HepG2 (cell line): ENCODE data around the gene ITPRIP. TPM values are rescaled to one million over a fixed set of nuclear protein-coding genes. Genes with fewer than 3 reads are reported as not detected.

ENCODE experiments used
- ATAC-seq: fragments of 200-7000 bp; cut with Tn5 transposase; 3 replicates; pipeline ENCODE4 v1.9.1; 2020; ENCODE audit warnings: mild to moderate bottlenecking, moderate library complexity
- BruUV-seq: library from RNA; stranded (reverse); fragments of 400-500 nt; replicated peaks from 2 replicates; lab custom pipeline; 2021; lab: Mats Ljungman, UMichigan
- CTCF ChIA-PET: fragments of 300-600 bp; formaldehyde crosslinking; extraction: SDS; loops from one replicate; lab custom pipeline; 2021; ENCODE audit warnings: low total read pairs, inconsistent platforms, low intra/inter-chr PET ratio; lab: Yijun Ruan, JAX
- POLR2A ChIA-PET: fragments of 350-600 bp; sonication (Branson Sonifier 250); formaldehyde crosslinking; loops from one replicate; lab custom pipeline; 2020; ENCODE audit warnings: antibody characterized with exemption, inconsistent platforms; lab: Yijun Ruan, JAX
- DNase-seq: peaks from one replicate; pipeline ENCODE4 v3.0.0-alpha.2; 2015; ENCODE audit warnings: low spot score
- FAIRE-seq: peaks from 3 replicates; lab custom pipeline; 2011; peaks lifted over from hg19 to GRCh38; lab: Jason Lieb, UNC
- H2AFZ ChIP-seq: one replicate; pipeline ENCODE4 v1.6.1; 2011; ENCODE audit warnings: low read length, inconsistent platforms
- H3K27ac ChIP-seq: fragments of 300-600 bp; 3 replicates; pipeline ENCODE4 v1.8.0; 2011; ENCODE audit warnings: mixed run types, mild to moderate bottlenecking, mixed read lengths, low read length, inconsistent platforms; ENCODE audit not compliant: insufficient read depth; ENCODE audit errors: extremely low read length
- H3K27me3 ChIP-seq, 2 experiments: fragments of 200-600 bp in 1 of 2; 2 replicates in 1 of 2; 3 replicates in 1 of 2; pipeline versions ENCODE4 v1.6.0 to v1.8.0; 2011; ENCODE audit warnings: low read length in 2 of 2, mild to moderate bottlenecking in 2 of 2, moderate library complexity in 2 of 2, inconsistent platforms in 1 of 2; ENCODE audit not compliant: insufficient read depth in 2 of 2, control insufficient read depth in 1 of 2
- H3K36me3 ChIP-seq, 2 experiments: fragments of 200-600 bp in 1 of 2; replicated peaks in 1 of 2; 2 replicates in 1 of 2; 3 replicates in 1 of 2; pipeline versions ENCODE4 v1.5.1 to v1.8.0; 2011; ENCODE audit warnings: low read length in 2 of 2, inconsistent platforms in 1 of 2; ENCODE audit not compliant: insufficient read depth in 2 of 2, control insufficient read depth in 1 of 2
- H3K4me1 ChIP-seq: 2 replicates; pipeline ENCODE4 v1.5.1; 2012; ENCODE audit warnings: low read length, inconsistent platforms; ENCODE audit not compliant: insufficient read depth
- H3K4me2 ChIP-seq: 2 replicates; pipeline ENCODE4 v1.6.0; 2011; ENCODE audit warnings: low read depth, low read length, inconsistent platforms
- H3K4me3 ChIP-seq, 3 experiments: fragments of 200-600 bp in 1 of 3; sonication (generic), shearing (Covaris generic) in 1 of 3; replicated peaks in 1 of 3; 2 replicates each; pipeline ENCODE4 v1.5.1; 2011 to 2016; ENCODE audit warnings: low read length in 3 of 3, inconsistent platforms in 2 of 3, low read depth in 2 of 3, mild to moderate bottlenecking in 2 of 3, control low read depth in 1 of 3, mixed read lengths in 1 of 3; ENCODE audit not compliant: insufficient read depth in 1 of 3
- H3K79me2 ChIP-seq: one replicate; pipeline ENCODE4 v1.6.1; 2011; ENCODE audit warnings: low read length, inconsistent platforms; ENCODE audit not compliant: insufficient read depth
- H3K9ac ChIP-seq: 2 replicates; pipeline ENCODE4 v1.6.0; 2011; ENCODE audit warnings: mild to moderate bottlenecking, low read depth, low read length, inconsistent platforms; ENCODE audit not compliant: insufficient read depth
- H3K9me3 ChIP-seq: 2 replicates; pipeline ENCODE4 v1.5.1; 2012; ENCODE audit warnings: mild to moderate bottlenecking, low read length
- H4K20me1 ChIP-seq: 2 replicates; pipeline ENCODE4 v1.6.0; 2011; ENCODE audit warnings: inconsistent platforms, mild to moderate bottlenecking, low read length, moderate library complexity; ENCODE audit not compliant: insufficient read depth
- ATAD3A ChIP-seq: sonication (generic); formaldehyde crosslinking; IDR thresholded peaks from 2 replicates; pipeline ENCODE4 v1.4.0; 2020; ENCODE audit warnings: missing genetic modification reagents
- HNF4A ChIP-seq: sonication (generic); formaldehyde crosslinking; IDR thresholded peaks from 2 replicates; pipeline ENCODE4 v1.4.0; 2020; ENCODE audit warnings: missing genetic modification reagents
- KLF12 ChIP-seq: sonication (generic); formaldehyde crosslinking; IDR thresholded peaks from 2 replicates; pipeline ENCODE4 v1.4.0; 2020; ENCODE audit warnings: missing genetic modification reagents, borderline replicate concordance
- LCORL ChIP-seq, 2 experiments: fragments of 450-650 bp in 1 of 2; sonication (generic) in 1 of 2; formaldehyde crosslinking in 1 of 2; IDR thresholded peaks; 2 replicates each; pipeline versions ENCODE4 v1.5.0 to v1.6.1; 2017 to 2020; ENCODE audit warnings: antibody characterized with exemption in 1 of 2, missing genetic modification reagents in 1 of 2
- TBX3 ChIP-seq: fragments of 450-650 bp; IDR thresholded peaks from 2 replicates; pipeline ENCODE4 v1.6.1; 2017; ENCODE audit warnings: antibody characterized with exemption, mild to moderate bottlenecking, inconsistent platforms, borderline replicate concordance
- WGBS: methylation state at CpG from one replicate; pipeline ENCODE4 v1.1.6; 2017; ENCODE audit warnings: low lambda C conversion rate; 5-methylcytosine and 5-hydroxymethylcytosine counted together
- in situ Hi-C: cut with HindIII; loops from 2 replicates; pipeline ENCODE4 v1.10.0; 2017; ENCODE audit warnings: low pct_unique_long_range_greater_than_20kb; ENCODE audit not compliant: extremely low pct_ligation_motif_present
- intact Hi-C: fragments of 100-400 bp; cut with micrococcal nuclease; formaldehyde crosslinking; loops from one replicate; pipeline ENCODE4 v1.10.0; 2022; ENCODE audit not compliant: unreplicated experiment
- polyA plus RNA-seq, 8 experiments: library from polyadenylated mRNA; depleted of rRNA in 3 of 8; stranded (reverse) in 7 of 8; unstranded in 1 of 8; fragments of >200 nt; fragmentation: Illumina TruSeq in 4 of 8; extraction: Trizol in 4 of 8; gene quantifications; 2 replicates each; pipeline versions ENCODE4 v1.2.1 to v1.2.3, GENCODE V29; 2011 to 2016; ENCODE audit warnings: low read depth in 4 of 8, missing spikeins in 1 of 8, mixed read lengths in 1 of 8; ENCODE audit not compliant: insufficient read depth in 1 of 8
- total RNA-seq, 5 experiments: library from RNA; depleted of rRNA; stranded (reverse); fragments of >200 nt; fragmentation: Illumina TruSeq; extraction: Trizol; gene quantifications; 2 replicates each; pipeline ENCODE4 v1.2.3, GENCODE V29; 2016; ENCODE audit warnings: low read depth in 1 of 5
- TF ChIP-seq, protein P1 (sequence below): sonication (generic); formaldehyde crosslinking; IDR thresholded peaks from 2 replicates; pipeline ENCODE4 v1.4.0; 2020; ENCODE audit warnings: missing genetic modification reagents
- TF ChIP-seq, protein P2 (sequence below): fragments of 450-650 bp; IDR thresholded peaks from 2 replicates; pipeline ENCODE4 v1.6.1; 2017; ENCODE audit warnings: mild to moderate bottlenecking

The ITPRIP gene
- total and polyA plus RNA-seq, 2 of the 13 experiments (the other 11 are each of a cell fraction or from before 2014, with no cell fraction given), result 1.00 to 2.8 TPM

DNA sequence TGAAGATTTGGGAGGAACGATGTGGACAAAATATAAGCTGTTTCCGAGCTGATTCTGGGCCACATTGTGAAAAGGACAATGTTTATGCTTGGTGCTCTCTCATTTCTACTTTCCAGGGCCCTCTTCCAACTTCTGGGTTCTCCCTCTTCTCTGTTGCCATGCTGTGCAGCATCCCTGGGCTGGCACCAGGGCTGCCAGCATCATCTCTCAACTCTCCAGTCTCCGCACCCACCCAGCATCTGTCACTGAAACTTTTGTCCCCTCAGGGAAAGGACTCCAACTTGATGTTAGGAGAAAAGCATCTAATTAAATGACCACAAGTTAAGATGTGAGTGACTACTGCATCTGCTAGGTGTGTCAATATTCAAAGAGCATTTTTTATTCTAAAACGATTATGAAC lies 42.1 kb upstream of the ITPRIP start:
- H3K27me3 ChIP-seq, result peaks cover 0 to 6% of the 10 kb centered on the region in 2 experiments; a peak in 1 of 5 replicates
- no peak overlapping the region for H3K4me3 ChIP-seq
- H3K4me2 ChIP-seq, result no peak overlapping the region
- in situ Hi-C loops, result no loop called here
- DNase-seq, result no peak
- H3K9ac ChIP-seq, result no peak overlapping the region
- no peaks in the 10 kb centered on the region for H3K9me3 ChIP-seq
- no peaks in the 10 kb centered on the region for H4K20me1 ChIP-seq
- intact Hi-C loops, result no loop called here
- H3K79me2 ChIP-seq, result no peaks in the 10 kb centered on the region
- WGBS, result 22% methylated on average over 4 of the region's 4 CpGs
- TF ChIP-seq TBX3, result no peak
- TF ChIP-seq ATAD3A (CRISPR knock-in tag), result no peak
- TF ChIP-seq, protein P1, sequence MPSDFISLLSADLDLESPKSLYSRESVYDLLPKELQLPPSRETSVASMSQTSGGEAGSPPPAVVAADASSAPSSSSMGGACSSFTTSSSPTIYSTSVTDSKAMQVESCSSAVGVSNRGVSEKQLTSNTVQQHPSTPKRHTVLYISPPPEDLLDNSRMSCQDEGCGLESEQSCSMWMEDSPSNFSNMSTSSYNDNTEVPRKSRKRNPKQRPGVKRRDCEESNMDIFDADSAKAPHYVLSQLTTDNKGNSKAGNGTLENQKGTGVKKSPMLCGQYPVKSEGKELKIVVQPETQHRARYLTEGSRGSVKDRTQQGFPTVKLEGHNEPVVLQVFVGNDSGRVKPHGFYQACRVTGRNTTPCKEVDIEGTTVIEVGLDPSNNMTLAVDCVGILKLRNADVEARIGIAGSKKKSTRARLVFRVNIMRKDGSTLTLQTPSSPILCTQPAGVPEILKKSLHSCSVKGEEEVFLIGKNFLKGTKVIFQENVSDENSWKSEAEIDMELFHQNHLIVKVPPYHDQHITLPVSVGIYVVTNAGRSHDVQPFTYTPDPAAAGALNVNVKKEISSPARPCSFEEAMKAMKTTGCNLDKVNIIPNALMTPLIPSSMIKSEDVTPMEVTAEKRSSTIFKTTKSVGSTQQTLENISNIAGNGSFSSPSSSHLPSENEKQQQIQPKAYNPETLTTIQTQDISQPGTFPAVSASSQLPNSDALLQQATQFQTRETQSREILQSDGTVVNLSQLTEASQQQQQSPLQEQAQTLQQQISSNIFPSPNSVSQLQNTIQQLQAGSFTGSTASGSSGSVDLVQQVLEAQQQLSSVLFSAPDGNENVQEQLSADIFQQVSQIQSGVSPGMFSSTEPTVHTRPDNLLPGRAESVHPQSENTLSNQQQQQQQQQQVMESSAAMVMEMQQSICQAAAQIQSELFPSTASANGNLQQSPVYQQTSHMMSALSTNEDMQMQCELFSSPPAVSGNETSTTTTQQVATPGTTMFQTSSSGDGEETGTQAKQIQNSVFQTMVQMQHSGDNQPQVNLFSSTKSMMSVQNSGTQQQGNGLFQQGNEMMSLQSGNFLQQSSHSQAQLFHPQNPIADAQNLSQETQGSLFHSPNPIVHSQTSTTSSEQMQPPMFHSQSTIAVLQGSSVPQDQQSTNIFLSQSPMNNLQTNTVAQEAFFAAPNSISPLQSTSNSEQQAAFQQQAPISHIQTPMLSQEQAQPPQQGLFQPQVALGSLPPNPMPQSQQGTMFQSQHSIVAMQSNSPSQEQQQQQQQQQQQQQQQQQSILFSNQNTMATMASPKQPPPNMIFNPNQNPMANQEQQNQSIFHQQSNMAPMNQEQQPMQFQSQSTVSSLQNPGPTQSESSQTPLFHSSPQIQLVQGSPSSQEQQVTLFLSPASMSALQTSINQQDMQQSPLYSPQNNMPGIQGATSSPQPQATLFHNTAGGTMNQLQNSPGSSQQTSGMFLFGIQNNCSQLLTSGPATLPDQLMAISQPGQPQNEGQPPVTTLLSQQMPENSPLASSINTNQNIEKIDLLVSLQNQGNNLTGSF (CRISPR knock-in tag), result no peak
- TF ChIP-seq, protein P2, sequence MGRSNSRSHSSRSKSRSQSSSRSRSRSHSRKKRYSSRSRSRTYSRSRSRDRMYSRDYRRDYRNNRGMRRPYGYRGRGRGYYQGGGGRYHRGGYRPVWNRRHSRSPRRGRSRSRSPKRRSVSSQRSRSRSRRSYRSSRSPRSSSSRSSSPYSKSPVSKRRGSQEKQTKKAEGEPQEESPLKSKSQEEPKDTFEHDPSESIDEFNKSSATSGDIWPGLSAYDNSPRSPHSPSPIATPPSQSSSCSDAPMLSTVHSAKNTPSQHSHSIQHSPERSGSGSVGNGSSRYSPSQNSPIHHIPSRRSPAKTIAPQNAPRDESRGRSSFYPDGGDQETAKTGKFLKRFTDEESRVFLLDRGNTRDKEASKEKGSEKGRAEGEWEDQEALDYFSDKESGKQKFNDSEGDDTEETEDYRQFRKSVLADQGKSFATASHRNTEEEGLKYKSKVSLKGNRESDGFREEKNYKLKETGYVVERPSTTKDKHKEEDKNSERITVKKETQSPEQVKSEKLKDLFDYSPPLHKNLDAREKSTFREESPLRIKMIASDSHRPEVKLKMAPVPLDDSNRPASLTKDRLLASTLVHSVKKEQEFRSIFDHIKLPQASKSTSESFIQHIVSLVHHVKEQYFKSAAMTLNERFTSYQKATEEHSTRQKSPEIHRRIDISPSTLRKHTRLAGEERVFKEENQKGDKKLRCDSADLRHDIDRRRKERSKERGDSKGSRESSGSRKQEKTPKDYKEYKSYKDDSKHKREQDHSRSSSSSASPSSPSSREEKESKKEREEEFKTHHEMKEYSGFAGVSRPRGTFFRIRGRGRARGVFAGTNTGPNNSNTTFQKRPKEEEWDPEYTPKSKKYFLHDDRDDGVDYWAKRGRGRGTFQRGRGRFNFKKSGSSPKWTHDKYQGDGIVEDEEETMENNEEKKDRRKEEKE, result no peak
- TF ChIP-seq HNF4A (CRISPR knock-in tag), result no peak
- no peak for TF ChIP-seq LCORL (IDR thresholded peaks at IDR 0.05)
- no peak for TF ChIP-seq LCORL (CRISPR knock-in tag; IDR thresholded peaks at IDR 0.05)
- no peak for TF ChIP-seq KLF12 (CRISPR knock-in tag)
- TF ChIP-seq, all 625 proteins: peak for 0
- H3K36me3 ChIP-seq, result no peaks in the 10 kb centered on the region
- no peaks in the 10 kb centered on the region for H3K4me1 ChIP-seq
- ChIA-PET POLR2A (no interaction called here), CTCF (no interaction called here)
- FAIRE-seq (no peak), ATAC-seq (no peak)
- no peak overlapping the region for H2AFZ ChIP-seq
- BruUV-seq, result no TSS peak
- no peak overlapping the region for H3K27ac ChIP-seq
